Stimulated activated CD4-positive, alpha-beta T cell treated with anti-CD3 and anti-CD28 coated beads, Interleukin-4, amount 100 ng/mL, for 1 hour (primary cell): ENCODE measurements around the gene RIMS3.
"Not testable (repeated sequence)": the region's sequence is repeated elsewhere in the genome, so short reads cannot be mapped to it uniquely, and the experiment has no call there.

Experiments used
- DNase-seq: peaks from one replicate; pipeline ENCODE4 v3.0.0-alpha.2; 2020

RIMS3 gene

GRCh38 chr1:40582116-40582515 lies 83.4 kb downstream of the RIMS3 start:
- no peak for DNase-seq

- DNase-seq, result no peak
These were observed 90.1 kb downstream of the RIMS3 start for GRCh38 chr1:40575336-40575735.

- DNase-seq, result not testable (repeated sequence)
These were observed 90.7 kb downstream of the RIMS3 start for GRCh38 chr1:40574805-40575204.
